CD4-positive, alpha-beta memory T cell (primary cell): ENCODE data around the gene GLRX5. TPM values are rescaled to one million over a fixed set of nuclear protein-coding genes. Genes with fewer than 3 reads are reported as not detected.

Source experiments
- CTCF ChIA-PET: fragments of 350-600 bp; sonication (Branson Sonifier 250); formaldehyde crosslinking; loops from one replicate; lab custom pipeline; 2021; ENCODE audit warnings: inconsistent platforms; ENCODE audit not compliant: partially characterized antibody; lab: Charles Lee
- POLR2A ChIA-PET: fragments of 350-600 bp; sonication (Branson Sonifier 250); formaldehyde crosslinking; loops from one replicate; lab custom pipeline; 2021; ENCODE audit not compliant: partially characterized antibody; lab: Charles Lee
- DNase-seq, 5 donors: peaks; one replicate each; pipeline versions ENCODE4 v3.0.0 to v3.0.0-alpha.2; 2020 to 2022; ENCODE audit warnings: mixed read lengths in 1 of 5
- H3K27ac ChIP-seq: one replicate; pipeline ENCODE4 v1.7.0; 2013; ENCODE audit warnings: low read depth, low read length
- H3K27me3 ChIP-seq: 2 replicates; pipeline ENCODE4 v1.7.0; 2013; ENCODE audit warnings: mild to moderate bottlenecking, low read length, moderate library complexity; ENCODE audit not compliant: insufficient read depth
- H3K36me3 ChIP-seq: 2 replicates; pipeline ENCODE4 v1.7.0; 2013; ENCODE audit warnings: mild to moderate bottlenecking, low read length, moderate library complexity; ENCODE audit not compliant: insufficient read depth
- H3K4me1 ChIP-seq: 2 replicates; pipeline ENCODE4 v1.7.0; 2013; ENCODE audit warnings: mild to moderate bottlenecking, low read length, moderate library complexity; ENCODE audit not compliant: insufficient read depth
- H3K4me3 ChIP-seq, 2 donors: one replicate each; pipeline ENCODE4 v1.7.0; 2013; ENCODE audit warnings: low read length in 2 of 2, mild to moderate bottlenecking in 1 of 2
- H3K9me3 ChIP-seq, 2 donors: one replicate each; pipeline ENCODE4 v1.7.0; 2013; ENCODE audit warnings: low read length in 2 of 2, control low read depth in 1 of 2; ENCODE audit not compliant: control insufficient read depth in 1 of 2
- H3K27ac Mint-ChIP-seq, 7 donors: one replicate each; pipeline ENCODE4 v1.8.0; 2020 to 2021; ENCODE audit warnings: mixed read lengths in 7 of 7, mild to moderate bottlenecking in 6 of 7, inconsistent platforms in 3 of 7, moderate library complexity in 3 of 7
- H3K27me3 Mint-ChIP-seq, 2 donors: one replicate each; pipeline ENCODE4 v1.8.0; 2020 to 2021; ENCODE audit warnings: mixed read lengths in 2 of 2
- H3K36me3 Mint-ChIP-seq, 2 donors: one replicate each; pipeline ENCODE4 v1.8.0; 2020 to 2021; ENCODE audit warnings: mixed read lengths in 2 of 2, inconsistent platforms in 1 of 2, mild to moderate bottlenecking in 1 of 2
- H3K4me1 Mint-ChIP-seq, 4 donors: one replicate each; pipeline ENCODE4 v1.8.0; 2020 to 2021; ENCODE audit warnings: mixed read lengths in 4 of 4, mild to moderate bottlenecking in 1 of 4
- H3K4me3 Mint-ChIP-seq, 8 donors: one replicate each; pipeline ENCODE4 v1.8.0; 2020 to 2021; ENCODE audit warnings: mixed read lengths in 8 of 8, mild to moderate bottlenecking in 7 of 8, moderate library complexity in 6 of 8, inconsistent platforms in 3 of 8
- H3K9me3 Mint-ChIP-seq, 8 donors: one replicate each; pipeline ENCODE4 v1.8.0; 2020 to 2021; ENCODE audit warnings: mixed read lengths in 8 of 8, mild to moderate bottlenecking in 5 of 8, inconsistent platforms in 3 of 8, moderate library complexity in 1 of 8
- intact Hi-C: fragments of 100-400 bp; cut with micrococcal nuclease; formaldehyde crosslinking; loops from one replicate; pipeline ENCODE4 v1.15.1; 2023
- polyA plus RNA-seq, 2 donors: library from polyadenylated mRNA; unstranded; fragments of 300-500 nt; fragmentation: Illumina TruSeq; gene quantifications; one replicate each; pipeline ENCODE4 v1.2.3, GENCODE V29; 2021
- total RNA-seq, 2 experiments: library from RNA; stranded (reverse); gene quantifications; one replicate each; pipeline ENCODE4 v1.2.3, GENCODE V29; 2021

Gene GLRX5
- total and polyA plus RNA-seq, 4 experiments from 2014 or later: 17.6 to 74.7 (median 39.5) TPM

- Histone ChIP-seq H3K9me3 (no peaks in the 10 kb centered on the region), H3K4me1 (peaks cover 66% of the 10 kb centered on the region), H3K4me3 (no peak overlapping the region), H3K27ac (no peak overlapping the region), H3K36me3 (no peaks in the 10 kb centered on the region), H3K27me3 (no peaks in the 10 kb centered on the region)
- Mint-ChIP-seq H3K27ac (peak overlapping the region in 5 of 7 donors; percentile 11 to 90 (median 64)), H3K9me3 (no peaks in the 10 kb centered on the region), H3K27me3 (no peaks in the 10 kb centered on the region), H3K4me1 (peaks cover 48 to 76% (median 63%) of the 10 kb centered on the region in 4 donors), H3K4me3 (peak overlapping the region in 1 of 8 donors; percentile 13), H3K36me3 (peaks cover 8 to 9% of the 10 kb centered on the region in 2 donors)
- CTCF ChIA-PET: interaction anchor here (1.3 to 25.2 kb wide), 12 partner anchors 8 to 99 kb away, joined by 4 to 845 read pairs (median 20); partner anchors contain the start of genes GLRX5 and SYNE3
- POLR2A ChIA-PET: interaction anchor here (2.1 to 12.2 kb wide), 6 partner anchors 8 to 82 kb away, joined by 6 to 185 read pairs (median 42); partner anchors contain the start of genes GLRX5 and SYNE3
- no peak for DNase-seq
- intact Hi-C loops: no loop called here
Observed at GRCh38 chr14:95525999-95526398, 8.9 kb upstream of the GLRX5 start.

- Mint-ChIP-seq H3K36me3 (peaks cover 8 to 9% of the 10 kb centered on the region in 2 donors), H3K27me3 (no peaks in the 10 kb centered on the region), H3K9me3 (no peaks in the 10 kb centered on the region), H3K27ac (peak overlapping the region; percentile 38 to 90 (median 89)), H3K4me1 (peaks cover 51 to 80% (median 67%) of the 10 kb centered on the region in 4 donors), H3K4me3 (peak overlapping the region in 1 of 8 donors; percentile 13)
- no peak for DNase-seq
- H3K27me3 ChIP-seq: no peaks in the 10 kb centered on the region
- no peaks in the 10 kb centered on the region for H3K9me3 ChIP-seq
- H3K36me3 ChIP-seq: no peaks in the 10 kb centered on the region
- no peak overlapping the region for H3K27ac ChIP-seq
- intact Hi-C loops: loop anchor here (1.0 kb wide), 4 partner anchors 8 to 99 kb away; no protein-coding TSS in a partner anchor
- ChIA-PET CTCF (interaction anchor here (0.9 to 25.2 kb wide), 26 partner anchors 8 to 100 kb away, joined by 3 to 845 read pairs (median 8); partner anchors contain the start of genes GLRX5 and SYNE3), POLR2A (interaction anchor here (0.6 to 12.2 kb wide), 9 partner anchors 8 to 408 kb away, joined by 3 to 185 read pairs (median 6); partner anchors contain the start of gene SYNE3)
- peaks cover 65% of the 10 kb centered on the region for H3K4me1 ChIP-seq
- no peak overlapping the region for H3K4me3 ChIP-seq
Observed at GRCh38 chr14:95526483-95527386, 8.1 kb upstream of the GLRX5 start.

- Histone ChIP-seq H3K27ac (no peak overlapping the region), H3K9me3 (no peaks in the 10 kb centered on the region), H3K36me3 (no peaks in the 10 kb centered on the region), H3K27me3 (no peaks in the 10 kb centered on the region), H3K4me1 (peaks cover 65% of the 10 kb centered on the region), H3K4me3 (no peak overlapping the region)
- intact Hi-C loops: loop anchor here (1.0 kb wide), 4 partner anchors 9 to 100 kb away; no protein-coding TSS in a partner anchor
- Mint-ChIP-seq H3K27me3 (no peaks in the 10 kb centered on the region), H3K9me3 (no peaks in the 10 kb centered on the region), H3K27ac (peak overlapping the region; percentile 38 to 90 (median 66)), H3K4me1 (peaks cover 51 to 80% (median 66%) of the 10 kb centered on the region in 4 donors), H3K36me3 (peaks cover 9% of the 10 kb centered on the region in 2 donors), H3K4me3 (peak overlapping the region in 1 of 8 donors; percentile 52)
- POLR2A ChIA-PET: interaction anchor here (0.6 to 12.2 kb wide), 10 partner anchors 9 to 409 kb away, joined by 3 to 185 read pairs (median 5); partner anchors contain the start of gene SYNE3
- CTCF ChIA-PET: interaction anchor here (0.6 to 25.2 kb wide), 27 partner anchors 8 to 1541 kb away, joined by 3 to 845 read pairs (median 7); partner anchors contain the start of genes GLRX5 and SYNE3
- DNase-seq: peak; percentile 43 to 57 (median 52)
Observed at GRCh38 chr14:95527387-95528002, 7.4 kb upstream of the GLRX5 start.

- H3K27ac Mint-ChIP-seq: no peak overlapping the region
- intact Hi-C loops: no loop called here
- CTCF ChIA-PET: interaction anchor here (2.6 to 25.2 kb wide), 5 partner anchors 39 to 102 kb away, joined by 11 to 845 read pairs (median 30); no protein-coding TSS in a partner anchor
Observed at GRCh38 chr14:95529216-95529615, 5.6 kb upstream of the GLRX5 start.

GRCh38 chr14:95530473-95531276 is 4.2 kb upstream of the GLRX5 start:
- Histone ChIP-seq H3K4me1 (peaks cover 53% of the 10 kb centered on the region), H3K4me3 (no peak overlapping the region), H3K9me3 (no peaks in the 10 kb centered on the region), H3K27ac (no peak overlapping the region), H3K27me3 (no peaks in the 10 kb centered on the region), H3K36me3 (no peaks in the 10 kb centered on the region)
- ChIA-PET CTCF (interaction anchor here (1.0 to 25.2 kb wide), 2 partner anchors 77 to 101 kb away, joined by 3 to 845 read pairs; no protein-coding TSS in a partner anchor), POLR2A (interaction anchor here (0.8 to 1.8 kb wide), 4 partner anchors 12 to 88 kb away, joined by 3 to 8 read pairs (median 4); partner anchors contain the start of gene SYNE3)
- Mint-ChIP-seq H3K27ac (peak overlapping the region in 5 of 7 donors; percentile 27 to 50 (median 36)), H3K4me3 (peak overlapping the region in 1 of 8 donors; percentile 27), H3K36me3 (peaks cover 9 to 18% of the 10 kb centered on the region in 2 donors), H3K27me3 (no peaks in the 10 kb centered on the region), H3K9me3 (peaks cover 0 to 3% (median 0%) of the 10 kb centered on the region in 8 donors), H3K4me1 (peaks cover 34 to 76% (median 54%) of the 10 kb centered on the region in 4 donors)
- no peak for DNase-seq
- intact Hi-C loops: no loop called here

More at GRCh38 chr14:95529216-95529615, 5.6 kb upstream of the GLRX5 start:
- Mint-ChIP-seq H3K4me3 (no peak overlapping the region), H3K9me3 (no peaks in the 10 kb centered on the region), H3K27me3 (no peaks in the 10 kb centered on the region), H3K4me1 (peaks cover 44 to 79% (median 63%) of the 10 kb centered on the region in 4 donors), H3K36me3 (peaks cover 9 to 11% of the 10 kb centered on the region in 2 donors)
- POLR2A ChIA-PET: interaction anchor here (0.7 to 12.2 kb wide), 4 partner anchors 9 to 85 kb away, joined by 4 to 185 read pairs (median 20); no protein-coding TSS in a partner anchor
- DNase-seq: no peak
- Histone ChIP-seq H3K4me1 (peaks cover 62% of the 10 kb centered on the region), H3K27ac (no peak overlapping the region), H3K4me3 (no peak overlapping the region), H3K27me3 (no peaks in the 10 kb centered on the region), H3K36me3 (no peaks in the 10 kb centered on the region), H3K9me3 (no peaks in the 10 kb centered on the region)

- DNase-seq: no peak
- H3K27ac Mint-ChIP-seq: peak overlapping the region in 5 of 7 donors; percentile 22 to 79 (median 42)
- Histone ChIP-seq H3K4me3 (no peak overlapping the region), H3K4me1 (peaks cover 53% of the 10 kb centered on the region), H3K27ac (no peak overlapping the region), H3K36me3 (no peaks in the 10 kb centered on the region), H3K27me3 (no peaks in the 10 kb centered on the region), H3K9me3 (no peaks in the 10 kb centered on the region)
- H3K27me3 Mint-ChIP-seq: no peaks in the 10 kb centered on the region
- peaks cover 0 to 3% (median 0%) of the 10 kb centered on the region in 8 donors for H3K9me3 Mint-ChIP-seq
- no peak overlapping the region for H3K4me3 Mint-ChIP-seq
- CTCF ChIA-PET: interaction anchor here (0.8 to 25.2 kb wide), 4 partner anchors 8 to 105 kb away, joined by 3 to 845 read pairs (median 3); no protein-coding TSS in a partner anchor
- intact Hi-C loops: no loop called here
- H3K36me3 Mint-ChIP-seq: peaks cover 9 to 18% of the 10 kb centered on the region in 2 donors
- POLR2A ChIA-PET: interaction anchor here (1.2 to 1.8 kb wide), 2 partner anchors 15 to 89 kb away, joined by 4 to 8 read pairs; partner anchors contain the start of gene SYNE3
- peaks cover 40 to 76% (median 56%) of the 10 kb centered on the region in 4 donors for H3K4me1 Mint-ChIP-seq
Observed at GRCh38 chr14:95531473-95531872, 3.4 kb upstream of the GLRX5 start.
